Skin epidermis (tissue), 12 donors: ENCODE data around the gene ARID1B.
"Not testable (repeated sequence)": the region's sequence is repeated elsewhere in the genome, so short reads cannot be mapped to it uniquely, and the experiment has no call there.

Experiments
- H3K27ac ChIP-seq, 21 experiments: fragments of 200-600 bp; sonication (generic) in 11 of 21; one replicate each; pipeline ENCODE4 v1.5.0; 2020; ENCODE audit warnings: mild to moderate bottlenecking in 3 of 21, inconsistent platforms in 2 of 21, moderate library complexity in 2 of 21
- H3K4me3 ChIP-seq, 7 experiments: fragments of 200-600 bp; sonication (generic) in 2 of 7; one replicate each; pipeline ENCODE4 v1.5.0; 2020; ENCODE audit warnings: inconsistent platforms in 2 of 7, mild to moderate bottlenecking in 2 of 7, moderate library complexity in 1 of 7

ARID1B gene

GRCh38 chr6:157020881-157021343 lies 243.7 kb downstream of the ARID1B start:
- Histone ChIP-seq H3K27ac (peak overlapping the region; percentile 89 to 100 (median 99)), H3K4me3 (peak overlapping the region; percentile 55 to 93 (median 67))

- H3K27ac ChIP-seq, result peak overlapping the region; percentile 89 to 100 (median 99)
- peak overlapping the region; percentile 55 to 93 (median 67) for H3K4me3 ChIP-seq
Observed at GRCh38 chr6:157021344-157021992, 244.3 kb downstream of the ARID1B start.

- H3K27ac ChIP-seq, result peak overlapping the region; percentile 89 to 100 (median 99)
- peak overlapping the region; percentile 55 to 93 (median 67) for H3K4me3 ChIP-seq
Observed at GRCh38 chr6:157021993-157022740, 245.0 kb downstream of the ARID1B start.

GRCh38 chr6:157023958-157024357 lies 246.8 kb downstream of the ARID1B start:
- peak overlapping the region in 13 of 21 experiments; percentile 7 to 100 (median 52) for H3K27ac ChIP-seq
- no peak overlapping the region for H3K4me3 ChIP-seq

GRCh38 chr6:157024745-157025144 lies 247.6 kb downstream of the ARID1B start:
- peak overlapping the region in 13 of 21 experiments; percentile 6 to 100 (median 32) for H3K27ac ChIP-seq

GRCh38 chr6:157025437-157025836 lies 248.3 kb downstream of the ARID1B start:
- H3K27ac ChIP-seq, result peak overlapping the region in 1 of 21 experiments; percentile 6

More at GRCh38 chr6:157024745-157025144, 247.6 kb downstream of the ARID1B start:
- H3K4me3 ChIP-seq, result no peak overlapping the region

GRCh38 chr6:157029980-157030690 lies 253.0 kb downstream of the ARID1B start:
- no peak overlapping the region for H3K4me3 ChIP-seq

More at GRCh38 chr6:157025437-157025836, 248.3 kb downstream of the ARID1B start:
- H3K4me3 ChIP-seq, result no peak overlapping the region

GRCh38 chr6:157030755-157031154 lies 253.6 kb downstream of the ARID1B start:
- no peak overlapping the region for H3K4me3 ChIP-seq
- H3K27ac ChIP-seq, result no peak overlapping the region

More at GRCh38 chr6:157029980-157030690, 253.0 kb downstream of the ARID1B start:
- no peak overlapping the region for H3K27ac ChIP-seq

- H3K27ac ChIP-seq, result peak overlapping the region in 16 of 21 experiments; percentile 19 to 90 (median 76)
- peak overlapping the region in 4 of 7 experiments; percentile 22 to 40 (median 26) for H3K4me3 ChIP-seq
Observed at GRCh38 chr6:157032923-157033322, 255.7 kb downstream of the ARID1B start.

- peak overlapping the region; percentile 21 to 40 (median 25) for H3K4me3 ChIP-seq
- peak overlapping the region in 20 of 21 experiments; percentile 19 to 90 (median 73) for H3K27ac ChIP-seq
Observed at GRCh38 chr6:157033428-157034140, 256.4 kb downstream of the ARID1B start.

GRCh38 chr6:157034436-157035230 lies 257.5 kb downstream of the ARID1B start:
- Histone ChIP-seq H3K27ac (peak overlapping the region in 15 of 21 experiments; percentile 48 to 90 (median 80)), H3K4me3 (no peak overlapping the region)

GRCh38 chr6:157035546-157035945 lies 258.4 kb downstream of the ARID1B start:
- peak overlapping the region in 16 of 21 experiments; percentile 21 to 87 (median 70) for H3K27ac ChIP-seq

GRCh38 chr6:157036245-157036711 lies 259.1 kb downstream of the ARID1B start:
- peak overlapping the region in 20 of 21 experiments; percentile 4 to 87 (median 74) for H3K27ac ChIP-seq

More at GRCh38 chr6:157035546-157035945, 258.4 kb downstream of the ARID1B start:
- no peak overlapping the region for H3K4me3 ChIP-seq

GRCh38 chr6:157037165-157037564 lies 260.0 kb downstream of the ARID1B start:
- Histone ChIP-seq H3K27ac (peak overlapping the region in 19 of 21 experiments; percentile 4 to 87 (median 74)), H3K4me3 (peak overlapping the region in 1 of 7 experiments; percentile 16)

More at GRCh38 chr6:157036245-157036711, 259.1 kb downstream of the ARID1B start:
- peak overlapping the region in 3 of 7 experiments; percentile 11 to 16 (median 16) for H3K4me3 ChIP-seq

- Histone ChIP-seq H3K27ac (peak overlapping the region in 1 of 21 experiments; percentile 13), H3K4me3 (no peak overlapping the region)
Observed at GRCh38 chr6:157038610-157039009, 261.4 kb downstream of the ARID1B start.

GRCh38 chr6:157039639-157040038 lies 262.5 kb downstream of the ARID1B start:
- H3K27ac ChIP-seq, result not testable (repeated sequence)

GRCh38 chr6:157040191-157040590 lies 263.0 kb downstream of the ARID1B start:
- no peak overlapping the region for H3K4me3 ChIP-seq
- no peak overlapping the region for H3K27ac ChIP-seq

More at GRCh38 chr6:157039639-157040038, 262.5 kb downstream of the ARID1B start:
- H3K4me3 ChIP-seq, result not testable (repeated sequence)
